Umbilical cord (tissue), 2 donors: ENCODE measurements around the gene SPATA31A3. TPM values are rescaled to one million over a fixed set of nuclear protein-coding genes. Genes with fewer than 3 reads are reported as not detected.
"Not testable (repeated sequence)": the region's sequence is repeated elsewhere in the genome, so short reads cannot be mapped to it uniquely, and the experiment has no call there.

Source experiments
- DNase-seq: peaks from one replicate; pipeline ENCODE4 v3.0.0-alpha.2; 2015; ENCODE audit warnings: low spot score
- total RNA-seq: library from RNA; depleted of rRNA; stranded (reverse); fragments of >200 nt; gene quantifications from one replicate; pipeline ENCODE4 v1.2.3, GENCODE V29; 2014; ENCODE audit warnings: low replicate concordance; ENCODE audit not compliant: insufficient read depth

The SPATA31A3 gene
- total RNA-seq: 2.2 TPM

DNA sequence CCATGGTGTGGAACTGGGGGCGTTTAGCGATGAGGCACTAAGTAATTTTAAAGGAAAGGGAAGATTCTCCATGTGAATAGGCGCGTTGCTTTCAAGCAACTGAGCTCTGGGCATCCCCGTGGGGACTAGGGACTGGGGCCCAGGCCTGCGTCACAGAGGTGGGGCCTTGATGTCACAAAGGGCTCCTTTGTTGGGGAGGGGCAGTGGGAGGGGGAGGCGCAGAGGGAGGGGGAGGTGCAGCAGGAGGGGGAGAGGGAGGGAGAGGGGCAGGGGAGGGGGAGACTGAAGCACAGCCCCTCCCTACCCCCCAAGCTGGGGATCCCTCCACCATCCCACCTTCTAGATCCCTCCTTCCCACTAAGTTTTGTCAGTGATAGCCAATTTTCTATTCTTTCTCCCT, at the start of gene SPATA31A3:
Gene SPATA31A3, minus strand, starts transcription at position 101 of the 400 bp plus-strand sequence. Its CDS starts 29 bp downstream, at position 72.
- not testable (repeated sequence) for DNase-seq

GRCh38 chr9:66952576-66952975, 39.8 kb downstream of the SPATA31A3 start:
- not testable (repeated sequence) for DNase-seq

GRCh38 chr9:66942400-66943155, 49.8 kb downstream of the SPATA31A3 start:
- peak; percentile 55 for DNase-seq

DNA sequence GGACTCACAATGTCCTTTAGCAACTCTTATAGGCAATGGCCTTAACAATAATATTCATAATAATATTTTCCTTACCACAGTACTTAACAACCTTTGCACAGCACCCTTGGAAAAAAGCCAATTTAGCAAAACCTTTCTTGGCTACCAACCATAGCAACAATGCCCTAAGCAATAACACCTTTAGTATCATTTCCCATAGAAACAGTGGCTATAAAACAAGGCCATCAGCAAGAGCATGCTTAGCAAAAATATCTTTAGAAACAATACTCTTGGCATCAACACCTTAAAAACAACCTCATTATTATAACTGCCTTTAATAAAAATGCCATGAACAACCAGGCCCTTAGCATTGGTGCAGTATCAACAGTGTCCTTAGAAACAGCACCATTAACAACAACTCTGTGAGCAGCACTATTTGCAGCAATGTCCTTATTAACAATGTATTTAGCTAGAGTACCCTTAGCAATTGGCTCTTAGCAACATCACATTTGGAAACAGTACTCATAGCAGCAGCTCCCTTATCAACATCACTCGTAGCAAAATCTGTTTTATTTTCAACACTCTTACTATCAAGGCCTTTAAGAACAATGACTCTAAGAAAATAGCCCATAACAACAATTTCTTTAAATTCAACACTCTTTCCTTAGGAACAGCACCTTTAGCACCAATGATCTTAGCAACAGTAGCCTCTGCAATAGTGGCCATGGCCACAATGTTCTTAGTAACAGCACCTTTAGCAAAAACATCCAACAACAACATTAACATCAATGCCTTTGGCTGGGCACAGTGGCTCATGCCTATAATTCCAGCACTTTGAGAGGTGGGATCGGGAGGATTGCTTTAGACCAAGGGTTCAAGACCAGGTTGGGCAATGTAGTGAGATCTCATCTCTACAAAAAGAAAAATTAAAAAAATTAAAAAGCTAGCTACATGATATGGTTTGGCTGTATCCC, 52.2 kb downstream of the SPATA31A3 start:
- not testable (repeated sequence) for DNase-seq

DNA sequence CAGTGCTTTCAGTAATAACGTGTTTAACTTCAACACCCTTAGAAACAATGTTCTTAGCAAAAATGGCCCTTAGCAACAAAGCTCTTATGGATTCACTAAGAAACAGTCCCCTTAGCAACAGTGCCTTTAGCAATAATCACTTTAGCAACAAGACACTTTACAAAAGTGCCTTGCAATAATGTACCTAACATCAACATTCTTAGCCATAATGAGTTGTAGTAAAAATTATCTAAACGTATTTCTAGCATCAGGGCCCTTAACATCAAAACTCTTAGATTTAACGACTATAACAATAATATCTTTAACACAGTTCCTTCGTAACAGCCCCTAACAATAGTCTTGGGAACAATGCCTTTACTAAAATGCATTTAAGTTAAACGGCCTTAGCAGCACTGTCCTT, 54.0 kb downstream of the SPATA31A3 start:
- not testable (repeated sequence) for DNase-seq

DNA sequence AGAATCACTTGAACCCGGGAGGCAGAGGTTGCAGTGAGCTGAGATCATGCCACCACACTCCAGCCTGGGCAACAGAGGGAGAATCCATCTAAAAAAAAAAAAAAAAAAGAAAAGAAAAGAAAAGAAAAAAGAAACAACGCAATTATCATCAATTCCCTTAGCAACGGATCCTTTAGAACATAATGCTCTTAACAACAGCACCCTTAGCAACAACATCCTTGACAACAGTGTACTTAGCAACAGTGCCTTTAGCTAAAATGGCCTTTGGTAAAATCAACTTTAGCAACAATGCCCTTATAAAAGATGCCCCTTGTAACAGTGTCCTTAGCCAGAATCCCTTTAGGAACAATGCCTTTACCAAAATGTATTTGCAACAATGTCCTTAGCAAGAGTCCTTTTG, 54.7 kb downstream of the SPATA31A3 start:
- not testable (repeated sequence) for DNase-seq

Other genes starting within 250 kb of the SPATA31A3 start
- 7.0 TPM for gene ZNF658, start 91.8 kb downstream of the SPATA31A3 start, total RNA-seq